HG02970 (cell line): ENCODE data around the gene KLHL29.

ENCODE experiments used
- ATAC-seq: cut with Tn5 transposase; IDR thresholded peaks from one replicate; pipeline ENCODE4 v1.9.1; 2021; ENCODE audit warnings: mild to moderate bottlenecking, moderate library complexity, moderate number of reproducible peaks; ENCODE audit not compliant: unreplicated experiment, low FRiP score

The KLHL29 gene

GRCh38 chr2:23542230-23542789 lies 157.3 kb downstream of the KLHL29 start:
- no peak for ATAC-seq

GRCh38 chr2:23543302-23543701 lies 158.3 kb downstream of the KLHL29 start:
- ATAC-seq = no peak

DNA sequence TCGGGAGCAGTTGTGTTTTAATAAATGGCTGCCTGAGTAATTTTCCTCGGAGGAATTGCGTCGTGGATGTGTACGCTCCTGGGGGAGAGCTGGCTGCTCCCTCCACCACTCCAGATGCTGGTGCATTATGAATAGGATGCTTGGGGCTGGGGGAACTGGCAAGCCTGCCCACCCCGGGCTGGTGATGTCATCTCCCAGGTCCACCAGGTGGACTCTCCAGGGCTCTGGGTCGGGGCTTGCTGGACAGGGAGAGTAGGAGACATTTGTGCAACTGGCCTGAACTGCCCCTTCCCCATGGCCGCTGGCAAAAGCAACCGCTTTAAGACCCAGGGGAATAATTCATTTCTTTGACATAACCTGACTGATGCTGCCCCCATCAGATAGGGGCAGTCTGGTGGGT lies 158.7 kb downstream of the KLHL29 start:
- no peak for ATAC-seq

GRCh38 chr2:23544589-23545295 lies 159.8 kb downstream of the KLHL29 start:
- ATAC-seq = no peak

DNA sequence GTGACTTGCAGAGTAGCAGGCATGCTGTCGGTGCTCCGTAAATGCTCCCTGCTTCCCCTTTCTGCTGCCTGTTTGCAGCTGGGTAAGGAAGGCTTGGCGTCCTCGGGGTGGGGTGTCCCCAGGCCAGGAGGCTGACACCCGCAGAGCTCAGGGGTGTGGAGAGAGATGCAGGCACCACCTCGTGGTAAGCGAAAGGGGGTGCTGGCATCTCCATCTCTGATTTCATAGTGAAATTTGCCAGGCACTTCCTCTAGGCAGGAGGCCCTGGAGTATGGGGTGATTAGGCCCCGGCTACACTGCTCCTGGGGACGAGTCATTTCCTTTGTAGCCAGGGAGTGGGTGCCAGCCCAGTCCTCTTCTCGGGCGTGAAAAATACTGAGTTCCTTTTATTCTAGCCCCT lies 160.4 kb downstream of the KLHL29 start:
- no peak for ATAC-seq

GRCh38 chr2:23545811-23546210 lies 160.8 kb downstream of the KLHL29 start:
- ATAC-seq = no peak

DNA sequence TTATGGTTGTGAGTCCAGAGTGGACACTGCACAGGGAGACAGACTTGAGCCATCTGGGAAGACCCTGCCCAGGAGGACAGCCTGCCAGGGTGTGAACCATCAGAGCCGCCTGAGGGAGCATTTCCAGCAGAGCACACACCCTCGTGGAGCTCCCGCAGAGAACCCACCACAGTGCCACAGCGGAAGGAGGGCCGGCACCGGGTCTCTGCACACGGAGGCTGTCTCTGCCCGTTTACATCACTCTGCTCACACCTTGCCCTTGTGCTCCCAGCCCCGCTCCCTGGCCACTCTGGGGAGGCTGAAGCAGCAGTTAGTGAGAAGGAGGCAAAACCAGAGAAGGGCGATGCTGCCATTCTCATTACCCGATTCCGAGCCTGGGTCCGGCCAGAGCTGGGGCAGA lies 161.9 kb downstream of the KLHL29 start:
- ATAC-seq = no peak

DNA sequence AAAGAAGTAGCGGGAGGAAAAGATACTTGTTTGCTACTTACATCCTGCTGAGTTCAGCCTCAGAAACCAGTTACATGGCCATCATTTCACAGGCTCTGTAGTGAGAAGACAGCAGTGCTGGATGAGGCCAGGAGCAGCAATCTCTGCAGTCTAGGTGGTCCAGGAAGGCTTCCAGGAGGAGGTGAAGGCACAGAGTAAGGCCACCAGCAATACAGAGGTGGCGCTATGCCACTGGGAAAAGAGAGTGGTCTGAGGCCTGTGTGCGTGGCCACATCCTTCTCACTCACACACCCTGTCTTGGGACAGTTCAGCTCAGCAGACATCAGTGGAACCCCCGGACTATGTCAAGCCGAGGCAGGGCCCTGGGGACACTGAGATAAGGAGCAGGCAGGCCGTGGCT lies 162.7 kb downstream of the KLHL29 start:
- ATAC-seq = no peak

- no peak for ATAC-seq
These were observed 163.3 kb downstream of the KLHL29 start for GRCh38 chr2:23548143-23548769.

DNA sequence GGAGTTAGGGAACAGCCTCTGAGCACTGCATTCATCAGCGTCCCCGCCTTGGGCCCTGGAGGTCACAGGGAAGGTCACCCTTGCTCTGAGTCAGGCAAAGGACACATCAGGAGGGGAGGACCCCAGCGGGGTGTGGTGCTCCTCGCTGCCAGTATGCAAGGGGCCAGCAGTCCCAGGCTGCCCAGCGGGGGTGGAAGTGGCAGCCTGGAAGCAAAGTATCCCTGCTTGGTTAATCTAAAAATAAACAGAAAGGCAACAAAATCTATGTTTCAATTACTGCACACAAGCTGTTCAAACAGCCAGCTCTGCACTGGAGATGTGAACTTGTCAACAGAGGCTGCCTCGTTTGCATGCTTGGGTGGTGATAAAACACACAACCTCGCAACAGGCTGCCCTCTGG lies 164.1 kb downstream of the KLHL29 start:
- no peak for ATAC-seq

GRCh38 chr2:23549821-23550530 lies 165.0 kb downstream of the KLHL29 start:
- no peak for ATAC-seq

DNA sequence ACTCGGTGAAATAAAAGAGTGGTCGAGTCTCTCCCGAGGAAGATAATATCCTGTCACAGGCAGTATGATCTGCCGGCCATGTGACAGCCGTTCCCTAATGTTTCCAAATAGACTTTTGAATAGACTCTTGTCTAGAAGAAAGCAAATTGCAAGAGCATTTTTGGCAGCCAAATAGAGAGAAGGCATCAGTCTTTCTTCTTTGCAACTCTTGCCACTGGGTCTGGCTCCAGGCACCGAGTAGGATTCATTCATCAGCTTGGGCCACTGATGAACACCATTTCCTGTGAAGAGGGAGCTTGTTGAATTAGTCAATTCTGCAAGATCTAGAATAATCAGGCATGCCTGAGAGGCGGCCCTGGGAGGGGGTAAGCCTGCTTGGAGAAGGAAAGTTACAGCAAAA lies 165.6 kb downstream of the KLHL29 start:
- ATAC-seq = no peak

- ATAC-seq = no peak
These were observed 166.9 kb downstream of the KLHL29 start for GRCh38 chr2:23551875-23552274.

DNA sequence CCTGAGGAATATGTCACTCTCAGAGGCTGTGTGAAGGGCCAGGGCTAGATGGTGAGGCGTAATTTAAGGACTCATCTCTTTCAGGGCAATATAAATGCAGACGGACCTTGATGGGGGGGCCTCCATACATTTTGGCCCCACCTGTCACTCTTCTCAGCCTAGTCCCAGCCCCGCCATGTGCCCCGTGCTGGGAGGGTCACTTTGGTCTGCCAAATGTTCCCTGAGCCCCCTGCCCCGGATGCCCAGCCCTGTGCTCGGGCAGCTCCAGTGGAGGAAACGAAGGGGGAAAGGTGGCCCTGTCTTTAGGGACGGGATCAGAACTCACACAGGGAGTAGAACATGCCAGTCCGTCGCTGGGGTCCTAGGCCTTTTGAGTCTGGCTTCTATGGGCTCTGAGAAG lies 168.6 kb downstream of the KLHL29 start:
- no peak for ATAC-seq

- no peak for ATAC-seq
These were observed 169.2 kb downstream of the KLHL29 start for GRCh38 chr2:23554054-23554697.

DNA sequence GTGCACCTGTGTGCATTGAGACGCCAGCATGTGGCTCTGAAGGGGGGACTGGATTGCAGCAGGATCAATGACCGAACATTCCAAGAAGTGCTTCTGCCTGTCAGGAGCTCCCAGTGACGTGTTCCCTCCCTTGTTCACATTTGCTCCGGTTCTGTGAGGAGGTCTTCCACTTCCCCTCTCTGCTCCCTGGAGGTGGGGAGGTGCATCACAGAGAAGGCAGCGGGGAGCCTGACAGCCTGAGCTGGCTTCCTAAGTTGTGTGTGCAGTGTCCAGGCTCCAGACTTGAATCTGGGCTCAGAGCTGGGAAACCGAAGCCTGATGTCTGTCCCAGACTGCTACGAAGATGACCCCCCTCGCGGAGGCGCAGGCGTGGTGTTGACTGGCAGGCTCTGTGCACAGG lies 171.0 kb downstream of the KLHL29 start:
- no peak for ATAC-seq

DNA sequence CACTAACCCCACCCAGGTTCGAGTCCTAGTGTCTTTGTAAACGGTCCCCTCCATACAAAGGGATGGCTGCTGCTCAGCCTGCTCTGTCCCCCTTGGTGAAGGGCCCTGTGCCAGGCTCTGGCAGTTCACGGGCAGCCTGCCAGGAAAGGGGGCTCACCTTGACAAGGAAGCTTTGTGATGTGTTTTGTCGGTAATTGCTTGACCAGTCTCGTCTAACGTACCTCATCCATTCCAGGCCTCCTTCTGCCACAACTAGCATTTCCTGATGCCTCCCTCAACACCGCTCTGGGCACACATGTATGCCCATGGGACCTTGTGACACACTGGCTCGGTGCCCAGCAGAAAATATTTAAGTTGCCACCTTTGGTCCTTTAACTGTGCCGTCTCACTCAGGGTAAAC lies 171.9 kb downstream of the KLHL29 start:
- no peak for ATAC-seq

- ATAC-seq = no peak
These were observed 172.5 kb downstream of the KLHL29 start for GRCh38 chr2:23557455-23557854.

DNA sequence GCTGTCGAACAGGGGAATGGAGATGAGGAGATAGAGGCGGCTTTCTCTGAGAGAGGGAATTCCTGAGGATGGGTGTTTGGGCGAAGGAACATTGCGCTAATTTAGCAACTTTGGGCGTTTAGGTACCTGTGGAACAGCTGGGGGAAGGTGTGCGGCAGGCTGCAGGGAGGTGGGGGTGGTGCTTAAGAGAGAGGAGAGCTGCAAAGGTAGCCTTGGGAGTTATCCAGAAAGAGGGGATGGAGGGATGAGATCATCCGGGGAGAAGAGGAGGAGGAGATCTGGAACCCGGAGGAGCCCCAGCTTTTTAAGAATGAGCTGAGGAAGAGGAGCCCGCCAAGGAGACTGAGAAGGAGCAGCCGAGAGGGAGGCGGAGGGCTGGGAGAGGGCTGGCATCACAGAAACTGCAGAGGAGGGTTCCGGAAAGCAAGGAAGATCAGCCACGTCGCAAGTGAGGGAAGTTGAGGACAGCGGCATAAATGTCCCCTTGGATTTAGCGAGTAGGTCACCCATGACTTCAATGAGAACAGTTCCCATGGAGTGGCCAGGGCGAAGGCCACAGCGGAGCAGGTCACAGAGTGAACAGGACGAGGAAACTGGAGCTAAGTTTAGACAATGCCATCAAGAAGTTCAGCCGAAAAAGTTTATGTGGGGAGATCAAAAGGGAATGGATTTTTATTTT lies 174.7 kb downstream of the KLHL29 start:
- ATAC-seq = no peak

DNA sequence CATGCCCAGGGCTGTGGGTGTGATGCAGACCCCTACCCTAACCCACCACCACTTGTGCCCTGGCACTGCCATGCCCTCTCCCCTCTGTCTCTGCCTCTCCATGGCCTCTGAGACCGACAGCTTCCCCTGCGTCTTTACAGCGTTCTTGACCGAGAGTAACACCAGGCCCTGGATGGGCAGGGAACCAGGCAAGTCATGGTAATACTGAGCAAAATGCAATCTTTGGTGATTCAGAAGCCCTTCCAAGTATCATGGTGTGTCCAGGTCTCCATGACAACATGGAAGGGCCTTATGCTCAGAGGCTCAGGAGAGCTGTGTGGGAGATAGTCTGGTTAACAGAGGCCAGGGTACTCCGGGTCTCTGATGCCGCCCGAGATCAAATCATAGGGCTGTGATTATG lies 176.1 kb downstream of the KLHL29 start:
- ATAC-seq = no peak
